Neural cell (in vitro differentiated cells): Measurements from ENCODE around the gene IL1RL2. TPM values are rescaled to one million over a fixed set of nuclear protein-coding genes. Genes with fewer than 3 reads are reported as not detected.

Experiments
- H2AFZ ChIP-seq: fragments of 200-600, 300-800 bp; sonication (generic), shearing (Covaris generic); 2 replicates; pipeline ENCODE4 v1.6.0; 2014; ENCODE audit warnings: low read depth, mild to moderate bottlenecking, antibody characterized with exemption, low read length, moderate library complexity
- H3F3A ChIP-seq: fragments of 200-600 bp; shearing (Covaris generic); 2 replicates; pipeline ENCODE4 v1.6.1; 2016; ENCODE audit warnings: mild to moderate bottlenecking, moderate library complexity, mixed read lengths, antibody characterized with exemption, low read length; ENCODE audit not compliant: insufficient read depth, poor library complexity, severe bottlenecking
- H3K27ac ChIP-seq: fragments of 200-600, 300-800 bp; sonication (generic), shearing (Covaris generic); 2 replicates; pipeline ENCODE4 v1.5.1; 2014; ENCODE audit warnings: mild to moderate bottlenecking, low read length, moderate library complexity
- H3K27me3 ChIP-seq: fragments of 300-800, 200-600 bp; sonication (generic), shearing (Covaris generic); 2 replicates; pipeline ENCODE4 v1.6.0; 2014; ENCODE audit warnings: mild to moderate bottlenecking, low read depth, low read length, moderate library complexity; ENCODE audit not compliant: insufficient read depth
- H3K36me3 ChIP-seq: fragments of 300-800, 200-600 bp; sonication (generic), shearing (Covaris generic); 2 replicates; pipeline ENCODE4 v1.5.1; 2014; ENCODE audit warnings: mild to moderate bottlenecking, antibody characterized with exemption, low read length, moderate library complexity; ENCODE audit not compliant: insufficient read depth
- H3K4me2 ChIP-seq: fragments of 300-800, 200-600 bp; sonication (generic), shearing (Covaris generic); 2 replicates; pipeline ENCODE4 v1.6.0; 2014; ENCODE audit warnings: mild to moderate bottlenecking, low read length
- H3K4me3 ChIP-seq: fragments of 300-800, 200-600 bp; sonication (generic), shearing (Covaris generic); 2 replicates; pipeline ENCODE4 v1.5.1; 2014; ENCODE audit warnings: mild to moderate bottlenecking, low read length, moderate library complexity
- H3K79me2 ChIP-seq: fragments of 200-600 bp; shearing (Covaris generic); replicated peaks from 2 replicates; pipeline ENCODE4 v1.6.0; 2014; ENCODE audit warnings: mild to moderate bottlenecking, low read length, moderate library complexity; ENCODE audit not compliant: insufficient read depth
- H3K9ac ChIP-seq: fragments of 300-800, 200-600 bp; sonication (generic), shearing (Covaris generic); 2 replicates; pipeline ENCODE4 v1.6.1; 2016; ENCODE audit warnings: mild to moderate bottlenecking, low read length, mixed read lengths
- H3K9me2 ChIP-seq: fragments of 200-600 bp; shearing (Covaris generic); 2 replicates; pipeline ENCODE4 v1.6.1; 2016; ENCODE audit warnings: mild to moderate bottlenecking, low read length, mixed read lengths; ENCODE audit not compliant: insufficient read depth
- H3K9me3 ChIP-seq: fragments of 200-600, 300-800 bp; sonication (generic), shearing (Covaris generic); 2 replicates; pipeline ENCODE4 v1.6.1; 2016; ENCODE audit warnings: mild to moderate bottlenecking, mixed run types, low read length, moderate library complexity, mixed read lengths
- H4K20me1 ChIP-seq: fragments of 200-600 bp; shearing (Covaris generic); 2 replicates; pipeline ENCODE4 v1.6.1; 2016; ENCODE audit warnings: mild to moderate bottlenecking, mixed run types; ENCODE audit not compliant: insufficient read depth
- CTCF ChIP-seq: fragments of 450-650 bp; IDR thresholded peaks from 2 replicates; pipeline ENCODE4 v1.5.1; 2014; ENCODE audit warnings: antibody characterized with exemption, mild to moderate bottlenecking, moderate library complexity; ENCODE audit not compliant: poor library complexity, severe bottlenecking
- EP300 ChIP-seq: fragments of 450-650 bp; conservative IDR thresholded peaks from 2 replicates; pipeline ENCODE4 v1.6.1; 2014; ENCODE audit warnings: antibody characterized with exemption, mild to moderate bottlenecking, moderate library complexity; ENCODE audit not compliant: poor library complexity, severe bottlenecking
- EZH2 ChIP-seq: fragments of 200-600, 300-800 bp; shearing (Covaris generic), sonication (generic); IDR thresholded peaks from 2 replicates; pipeline ENCODE4 v1.6.1; 2014; ENCODE audit warnings: antibody characterized with exemption, low read length, borderline replicate concordance, mild to moderate bottlenecking; ENCODE audit not compliant: insufficient read depth, poor library complexity, severe bottlenecking
- MXI1 ChIP-seq: fragments of 450-650 bp; conservative IDR thresholded peaks from 2 replicates; pipeline ENCODE4 v1.6.1; 2014; ENCODE audit warnings: antibody characterized with exemption, mild to moderate bottlenecking; ENCODE audit not compliant: poor library complexity, severe bottlenecking
- POLR2AphosphoS5 ChIP-seq: IDR thresholded peaks from 2 replicates; pipeline ENCODE4 v1.6.1; 2012
- RAD21 ChIP-seq: fragments of 450-650 bp; conservative IDR thresholded peaks from 2 replicates; pipeline ENCODE4 v1.6.1; 2014; ENCODE audit warnings: antibody characterized with exemption, mild to moderate bottlenecking, moderate library complexity
- REST ChIP-seq: IDR thresholded peaks from 2 replicates; pipeline ENCODE4 v1.6.1; 2012; ENCODE audit warnings: borderline replicate concordance
- SMC3 ChIP-seq: fragments of 450-650 bp; conservative IDR thresholded peaks from 2 replicates; pipeline ENCODE4 v1.6.1; 2014; ENCODE audit warnings: antibody characterized with exemption, mild to moderate bottlenecking, moderate library complexity; ENCODE audit not compliant: poor library complexity
- TAF1 ChIP-seq: IDR thresholded peaks from 2 replicates; pipeline ENCODE4 v1.6.1; 2012; ENCODE audit warnings: low read depth
- polyA plus RNA-seq: library from polyadenylated mRNA; depleted of rRNA; stranded (reverse); fragments of >200 nt; gene quantifications from 2 replicates; pipeline ENCODE4 v1.2.3, GENCODE V29; 2014

IL1RL2 gene
- polyA plus RNA-seq, 1 donor from 2014 or later, result not detected

GRCh38 chr2:102241616-102242305, 54.9 kb downstream of the IL1RL2 start:
- Histone ChIP-seq H4K20me1 (no peaks in the 10 kb centered on the region), H3K27me3 (no peaks in the 10 kb centered on the region), H3K4me3 (no peak overlapping the region), H3K4me2 (no peak overlapping the region), H3K79me2 (no peaks in the 10 kb centered on the region), H3K27ac (no peak overlapping the region), H3K36me3 (no peaks in the 10 kb centered on the region), H3K9ac (no peak overlapping the region), H3K9me3 (no peaks in the 10 kb centered on the region), H3K9me2 (no peaks in the 10 kb centered on the region), H3F3A (no peaks in the 10 kb centered on the region), H2AFZ (no peak overlapping the region)
- TF ChIP-seq EZH2, result no peak
- TF ChIP-seq RAD21, result no peak
- TF ChIP-seq POLR2AphosphoS5, result no peak
- TF ChIP-seq CTCF, result no peak
- no peak for TF ChIP-seq SMC3
- no peak for TF ChIP-seq MXI1
- no peak for TF ChIP-seq EP300
- TF ChIP-seq REST, result no peak
- no peak for TF ChIP-seq TAF1

- no peak overlapping the region for H3K4me3 ChIP-seq
- no peaks in the 10 kb centered on the region for H3F3A ChIP-seq
- H3K9me3 ChIP-seq, result no peaks in the 10 kb centered on the region
- TF ChIP-seq EP300 (no peak), SMC3 (no peak), CTCF (no peak), POLR2AphosphoS5 (no peak), EZH2 (no peak), MXI1 (no peak), RAD21 (no peak), TAF1 (no peak), REST (no peak)
- no peak overlapping the region for H3K4me2 ChIP-seq
- no peak overlapping the region for H2AFZ ChIP-seq
- no peaks in the 10 kb centered on the region for H4K20me1 ChIP-seq
- no peak overlapping the region for H3K27ac ChIP-seq
- H3K79me2 ChIP-seq, result no peaks in the 10 kb centered on the region
- no peaks in the 10 kb centered on the region for H3K9me2 ChIP-seq
- no peaks in the 10 kb centered on the region for H3K27me3 ChIP-seq
- H3K36me3 ChIP-seq, result no peaks in the 10 kb centered on the region
- no peak overlapping the region for H3K9ac ChIP-seq
These were observed 58.7 kb downstream of the IL1RL2 start for GRCh38 chr2:102245266-102246151.
